DOHH2 (cell line): ENCODE results near the gene GALNT18.

Experiments used
- EZH2phosphoT487 ChIP-seq: fragments of 200-600 bp; sonication (generic); IDR thresholded peaks from 2 replicates; pipeline ENCODE4 v1.6.1; 2017; ENCODE audit warnings: borderline replicate concordance, mild to moderate bottlenecking, antibody characterized with exemption, low read length, moderate library complexity, mixed read lengths
- TF ChIP-seq, protein P1 (sequence below): fragments of 200-600 bp; sonication (generic); IDR thresholded peaks from one replicate; pipeline ENCODE4 v1.5.1; 2014; ENCODE audit warnings: antibody characterized with exemption, mild to moderate bottlenecking, low read depth, low read length; ENCODE audit not compliant: poor library complexity, severe bottlenecking

DNA sequence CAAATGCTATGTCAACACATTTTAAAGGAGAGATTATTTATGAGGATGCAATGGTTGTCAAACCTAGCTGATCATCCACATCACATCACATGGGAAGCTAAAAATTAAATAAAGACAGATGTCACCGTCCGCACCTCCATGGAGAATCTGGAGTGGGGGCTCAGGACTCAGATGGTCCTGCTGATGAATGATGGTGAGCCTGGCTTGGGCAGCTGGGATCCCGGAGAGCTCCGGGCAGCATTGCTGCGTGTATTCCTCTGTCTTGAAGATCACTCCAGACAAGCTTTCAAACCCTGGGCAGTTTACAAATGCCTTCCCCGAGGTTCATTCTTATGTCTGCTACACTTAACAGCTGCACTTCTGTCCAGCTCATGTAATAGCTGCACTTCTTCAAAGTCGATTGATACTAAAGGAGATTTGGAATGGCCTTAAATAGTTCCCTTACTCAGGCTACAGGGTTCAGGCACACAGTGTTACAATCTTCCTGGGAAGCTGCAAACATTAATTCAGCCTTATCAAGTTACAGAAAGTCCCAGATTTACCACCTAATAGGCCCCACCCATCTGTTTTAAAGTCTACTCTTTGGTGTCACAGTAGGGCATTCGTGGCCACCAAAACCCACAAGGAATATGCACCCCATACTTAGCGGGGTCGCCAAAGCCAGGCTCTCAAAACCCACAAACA lies 234.0 kb downstream of the GALNT18 start:
- TF ChIP-seq, protein P1, sequence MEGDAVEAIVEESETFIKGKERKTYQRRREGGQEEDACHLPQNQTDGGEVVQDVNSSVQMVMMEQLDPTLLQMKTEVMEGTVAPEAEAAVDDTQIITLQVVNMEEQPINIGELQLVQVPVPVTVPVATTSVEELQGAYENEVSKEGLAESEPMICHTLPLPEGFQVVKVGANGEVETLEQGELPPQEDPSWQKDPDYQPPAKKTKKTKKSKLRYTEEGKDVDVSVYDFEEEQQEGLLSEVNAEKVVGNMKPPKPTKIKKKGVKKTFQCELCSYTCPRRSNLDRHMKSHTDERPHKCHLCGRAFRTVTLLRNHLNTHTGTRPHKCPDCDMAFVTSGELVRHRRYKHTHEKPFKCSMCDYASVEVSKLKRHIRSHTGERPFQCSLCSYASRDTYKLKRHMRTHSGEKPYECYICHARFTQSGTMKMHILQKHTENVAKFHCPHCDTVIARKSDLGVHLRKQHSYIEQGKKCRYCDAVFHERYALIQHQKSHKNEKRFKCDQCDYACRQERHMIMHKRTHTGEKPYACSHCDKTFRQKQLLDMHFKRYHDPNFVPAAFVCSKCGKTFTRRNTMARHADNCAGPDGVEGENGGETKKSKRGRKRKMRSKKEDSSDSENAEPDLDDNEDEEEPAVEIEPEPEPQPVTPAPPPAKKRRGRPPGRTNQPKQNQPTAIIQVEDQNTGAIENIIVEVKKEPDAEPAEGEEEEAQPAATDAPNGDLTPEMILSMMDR, result no peak
- no peak for TF ChIP-seq EZH2phosphoT487
